Subcutaneous abdominal adipose tissue (tissue), 5 donors: Measurements from ENCODE around the gene GTF2H2C_2.
"Not testable (repeated sequence)": the region's sequence is repeated elsewhere in the genome, so short reads cannot be mapped to it uniquely, and the experiment has no call there.

ENCODE experiments used
- H3K27ac ChIP-seq: one replicate; pipeline ENCODE4 v1.7.0; 2013; ENCODE audit warnings: low read depth, mild to moderate bottlenecking, inconsistent platforms, low read length, moderate library complexity
- H3K27me3 ChIP-seq, 5 donors: one replicate each; pipeline ENCODE4 v1.7.0; 2013; ENCODE audit warnings: low read length in 5 of 5, inconsistent platforms in 1 of 5; ENCODE audit not compliant: control insufficient read depth in 5 of 5, insufficient read depth in 4 of 5
- H3K36me3 ChIP-seq, 5 donors: one replicate each; pipeline ENCODE4 v1.7.0; 2013; ENCODE audit warnings: low read length in 5 of 5; ENCODE audit not compliant: control insufficient read depth in 5 of 5, insufficient read depth in 5 of 5
- H3K4me1 ChIP-seq, 5 donors: one replicate each; pipeline ENCODE4 v1.7.0; 2013; ENCODE audit warnings: low read length in 5 of 5, mild to moderate bottlenecking in 3 of 5, moderate library complexity in 1 of 5; ENCODE audit not compliant: control insufficient read depth in 5 of 5, insufficient read depth in 5 of 5
- H3K4me3 ChIP-seq, 5 donors: one replicate each; pipeline ENCODE4 v1.7.0; 2013; ENCODE audit warnings: low read length in 5 of 5, low read depth in 1 of 5
- H3K9ac ChIP-seq, 5 donors: one replicate each; pipeline ENCODE4 v1.7.0; 2013; ENCODE audit warnings: low read length in 5 of 5, mild to moderate bottlenecking in 4 of 5, moderate library complexity in 3 of 5
- H3K9me3 ChIP-seq, 5 donors: one replicate each; pipeline ENCODE4 v1.7.0; 2013; ENCODE audit warnings: low read length in 5 of 5; ENCODE audit not compliant: control insufficient read depth in 5 of 5
- donor health status: healthy.
- donor health status: healthy.
- donor health status: healthy.
- donor health status: healthy.
- donor health status: healthy.

The GTF2H2C_2 gene

DNA sequence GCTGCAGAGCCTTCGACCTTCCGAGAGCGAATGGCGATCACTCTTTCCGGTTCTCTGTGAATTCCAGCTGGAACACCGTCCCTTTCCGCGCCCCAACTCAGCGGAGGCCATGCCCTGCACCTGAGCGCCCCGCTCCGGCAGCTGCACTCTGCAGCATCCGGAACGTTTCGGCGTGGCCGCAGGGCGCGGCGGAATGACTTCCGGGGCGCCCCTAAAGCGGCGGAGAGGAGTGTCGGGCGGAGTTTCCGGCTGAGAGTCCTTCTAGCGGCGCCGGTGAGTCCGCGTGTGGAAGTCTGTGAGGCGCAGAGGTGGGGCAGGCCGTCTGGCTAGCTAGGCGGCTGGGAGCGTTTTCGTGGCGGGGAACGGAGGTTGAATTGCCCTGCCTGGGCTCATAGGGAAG, at the start of gene GTF2H2C_2:
GTF2H2C_2 (plus strand) TSS at position 252 of the 400 bp plus-strand sequence.
- not testable (repeated sequence) for H3K9ac ChIP-seq, H3K27ac ChIP-seq, H3K36me3 ChIP-seq, H3K9me3 ChIP-seq, H3K4me3 ChIP-seq, H3K27me3 ChIP-seq, H3K4me1 ChIP-seq

- not testable (repeated sequence) for H3K4me1 ChIP-seq, H3K27ac ChIP-seq
- H3K9ac ChIP-seq = peak overlapping the region in 1 of 5 donors; percentile 52
Measured at GRCh38 chr5:70400984-70401686, 14.0 kb upstream of the GTF2H2C_2 start.

DNA sequence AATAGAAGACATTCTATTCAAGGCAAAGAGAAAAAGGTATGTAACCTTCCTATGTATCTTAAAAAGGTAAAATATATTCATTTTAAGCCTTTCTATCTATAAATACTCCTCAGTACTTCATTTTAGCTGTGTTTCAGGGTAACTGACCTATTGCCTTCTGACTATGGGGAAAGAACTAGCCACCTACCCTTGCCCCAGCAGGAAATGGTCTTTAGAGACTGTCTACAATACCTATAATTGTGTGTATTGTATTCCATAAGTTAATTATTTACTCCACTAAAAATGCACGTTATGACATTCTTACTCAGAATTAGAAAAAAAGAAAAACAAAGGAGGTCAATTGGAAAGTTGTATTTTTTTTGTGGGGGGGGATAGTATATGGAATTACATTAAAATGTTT, 6.2 kb downstream of the GTF2H2C_2 start:
- not testable (repeated sequence) for H3K36me3 ChIP-seq, H3K4me3 ChIP-seq, H3K27ac ChIP-seq, H3K4me1 ChIP-seq, H3K27me3 ChIP-seq, H3K9me3 ChIP-seq, H3K9ac ChIP-seq

More at GRCh38 chr5:70400984-70401686, 14.0 kb upstream of the GTF2H2C_2 start:
- H3K27me3 ChIP-seq, H3K9me3 ChIP-seq, H3K36me3 ChIP-seq: not testable (repeated sequence)
- H3K4me3 ChIP-seq = peak overlapping the region; percentile 40 to 62 (median 50)

DNA sequence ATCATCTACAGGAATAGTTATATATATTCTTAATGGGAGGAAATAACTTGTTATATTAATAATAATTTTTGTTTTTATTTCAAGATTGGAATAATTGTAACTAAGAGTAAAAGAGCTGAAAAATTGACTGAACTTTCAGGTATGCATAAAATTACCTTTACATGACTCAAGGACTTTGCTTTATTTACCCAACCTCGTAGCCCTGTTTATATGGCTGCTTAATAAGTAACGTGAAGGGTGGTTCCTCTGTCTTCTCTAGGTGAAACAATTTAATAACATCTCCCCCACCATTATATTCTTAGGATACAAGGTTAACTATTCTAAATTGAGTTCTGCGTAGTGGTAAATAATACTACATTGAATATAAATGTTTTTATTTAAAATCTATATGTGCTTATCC, 8.0 kb downstream of the GTF2H2C_2 start:
- H3K27me3 ChIP-seq, H3K4me3 ChIP-seq, H3K27ac ChIP-seq, H3K9me3 ChIP-seq, H3K4me1 ChIP-seq, H3K9ac ChIP-seq, H3K36me3 ChIP-seq: not testable (repeated sequence)

- H3K9me3 ChIP-seq, H3K4me3 ChIP-seq, H3K27ac ChIP-seq, H3K27me3 ChIP-seq, H3K4me1 ChIP-seq, H3K36me3 ChIP-seq, H3K9ac ChIP-seq: not testable (repeated sequence)
Measured at GRCh38 chr5:70438518-70438917, 23.4 kb downstream of the GTF2H2C_2 start.

DNA sequence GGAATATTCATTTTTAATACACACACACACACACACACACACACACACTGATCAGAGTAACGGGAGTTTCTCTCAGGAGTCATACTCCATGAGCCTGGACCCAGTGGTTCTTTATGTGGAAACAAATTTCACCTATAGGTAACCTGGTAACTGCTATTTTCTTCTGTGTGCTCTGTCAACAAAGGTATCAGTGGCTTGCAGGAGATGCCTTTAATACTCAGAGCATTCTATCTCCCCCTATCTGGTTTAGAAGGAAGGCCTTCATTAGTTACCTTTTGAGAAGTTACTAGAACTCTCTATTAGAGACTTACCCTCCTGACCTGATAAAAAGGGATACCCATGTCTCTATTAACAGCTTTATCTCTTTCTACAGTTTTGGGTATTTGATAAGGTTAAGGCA, 34.4 kb downstream of the GTF2H2C_2 start:
- H3K9ac ChIP-seq, H3K9me3 ChIP-seq, H3K36me3 ChIP-seq, H3K27me3 ChIP-seq, H3K4me3 ChIP-seq, H3K27ac ChIP-seq, H3K4me1 ChIP-seq: not testable (repeated sequence)

- not testable (repeated sequence) for H3K9me3 ChIP-seq, H3K27me3 ChIP-seq, H3K9ac ChIP-seq, H3K4me3 ChIP-seq, H3K36me3 ChIP-seq, H3K27ac ChIP-seq, H3K4me1 ChIP-seq
Measured at GRCh38 chr5:70451249-70451984, 36.2 kb downstream of the GTF2H2C_2 start.

DNA sequence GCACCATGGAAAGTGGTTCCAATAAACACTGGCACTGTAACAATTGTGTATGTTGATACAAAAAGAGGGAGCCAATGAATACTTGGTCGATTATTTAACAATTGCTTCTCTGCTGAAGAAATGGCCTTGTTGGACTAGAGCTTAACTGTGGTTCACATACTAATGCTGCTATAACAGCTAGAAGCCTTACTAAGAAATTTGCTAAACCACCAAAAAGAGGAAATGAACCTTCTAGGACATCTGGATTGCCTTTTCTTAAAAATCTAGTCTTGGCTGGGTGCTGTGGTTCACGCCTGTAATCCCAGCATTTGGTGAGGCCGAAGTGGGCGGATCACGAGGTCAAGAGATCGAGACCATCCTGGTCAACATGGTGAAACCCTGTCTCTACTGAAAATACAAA, 41.9 kb downstream of the GTF2H2C_2 start:
- H3K9me3 ChIP-seq, H3K4me1 ChIP-seq, H3K4me3 ChIP-seq, H3K27me3 ChIP-seq, H3K27ac ChIP-seq, H3K36me3 ChIP-seq, H3K9ac ChIP-seq: not testable (repeated sequence)

GRCh38 chr5:70459188-70459587, 44.0 kb downstream of the GTF2H2C_2 start:
- not testable (repeated sequence) for H3K4me1 ChIP-seq, H3K27ac ChIP-seq, H3K9ac ChIP-seq, H3K27me3 ChIP-seq, H3K9me3 ChIP-seq, H3K4me3 ChIP-seq, H3K36me3 ChIP-seq

DNA sequence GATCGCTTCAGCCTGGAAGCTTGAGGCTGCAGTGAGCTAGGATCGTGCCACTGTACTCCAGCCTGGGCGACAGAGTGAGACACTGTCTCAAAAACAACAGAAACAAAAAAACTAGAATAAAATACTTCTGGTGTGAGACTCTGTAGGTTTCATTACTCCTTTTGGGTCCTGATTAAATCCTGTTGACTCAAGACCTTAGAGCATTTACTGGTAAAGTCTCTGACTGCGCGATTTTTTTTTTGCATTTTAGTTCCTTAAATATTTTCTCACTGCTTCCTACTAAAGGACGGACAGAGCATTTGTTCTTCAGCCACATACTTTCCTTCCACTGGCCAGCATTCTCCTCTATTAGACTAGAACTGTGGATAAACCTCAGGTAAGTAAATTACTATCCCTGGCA, 46.8 kb downstream of the GTF2H2C_2 start:
- not testable (repeated sequence) for H3K4me3 ChIP-seq

More for the DNA sequence above, 46.8 kb downstream of the GTF2H2C_2 start:
- not testable (repeated sequence) for H3K27ac ChIP-seq, H3K9ac ChIP-seq, H3K27me3 ChIP-seq, H3K9me3 ChIP-seq, H3K36me3 ChIP-seq, H3K4me1 ChIP-seq
